HG02588 (cell line): Measurements from ENCODE around the gene OR6C74.

ENCODE experiments used
- ATAC-seq: cut with Tn5 transposase; IDR thresholded peaks from one replicate; pipeline ENCODE4 v1.9.1; 2021; ENCODE audit warnings: mild to moderate bottlenecking, moderate library complexity; ENCODE audit not compliant: unreplicated experiment

The OR6C74 gene

DNA sequence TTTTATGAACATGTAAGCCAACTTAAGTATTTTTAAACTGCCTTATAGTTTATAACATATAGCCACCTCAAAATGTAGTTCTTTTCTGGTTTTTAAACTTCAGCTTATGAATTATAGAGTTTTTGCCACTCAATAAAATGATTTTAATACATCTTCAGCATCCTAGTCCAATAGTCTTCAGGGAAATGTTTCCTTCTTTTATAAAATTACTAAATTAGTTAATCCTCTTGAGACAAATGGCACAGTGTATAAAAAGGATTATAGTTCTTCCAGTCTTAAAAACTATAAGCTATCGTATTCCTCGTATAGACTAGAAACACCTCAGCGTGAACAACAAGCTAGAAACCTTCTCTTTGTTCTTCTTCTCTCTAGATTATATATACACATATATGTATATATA lies at the start of gene OR6C74:
Gene OR6C74 (plus strand): TSS at position 301 of the 400 bp plus-strand sequence. CDS start 2,679 bp downstream, outside the sequence.
- no peak for ATAC-seq

DNA sequence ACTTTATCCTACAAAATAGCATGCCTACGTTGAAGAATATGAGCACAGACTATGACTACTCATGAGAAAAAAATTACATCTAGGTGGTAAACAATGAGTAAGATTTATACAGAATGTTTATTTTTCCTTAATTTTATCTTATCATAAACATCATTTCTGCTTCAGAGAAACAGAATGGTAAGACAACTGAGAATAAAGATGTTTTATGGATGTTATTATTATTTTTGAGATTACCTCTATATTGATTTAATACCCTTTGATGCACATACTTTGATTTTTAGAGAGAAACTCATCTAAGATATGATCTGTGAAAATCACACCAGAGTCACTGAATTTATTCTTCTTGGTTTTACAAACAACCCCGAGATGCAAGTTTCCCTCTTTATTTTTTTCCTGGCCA lies 23.7 kb upstream of the OR6C74 start, which contains the start of gene OR10A7:
Gene OR10A7 (plus strand): TSS at position 301 of the 400 bp plus-strand sequence. CDS start 0 bp downstream, at position 301.
- ATAC-seq = no peak

DNA sequence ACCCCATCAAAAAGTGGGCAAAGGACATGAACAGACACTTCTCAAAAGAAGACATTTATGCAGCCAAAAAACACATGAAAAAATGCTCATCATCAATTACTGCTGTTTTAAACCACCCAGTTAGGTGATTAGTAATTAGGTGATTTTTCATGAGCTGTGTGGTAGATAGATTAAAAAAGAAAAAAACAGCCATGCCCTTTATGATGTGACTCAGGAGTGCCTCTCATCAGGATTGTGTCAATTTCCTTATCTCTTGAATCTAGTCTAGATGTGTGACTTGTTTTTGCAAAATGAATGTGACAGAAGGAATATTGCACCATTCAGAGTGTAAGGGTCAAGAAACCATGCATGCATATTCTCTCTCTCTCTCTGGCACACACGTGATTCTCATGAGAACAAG lies 17.9 kb upstream of the OR6C74 start:
- no peak for ATAC-seq

DNA sequence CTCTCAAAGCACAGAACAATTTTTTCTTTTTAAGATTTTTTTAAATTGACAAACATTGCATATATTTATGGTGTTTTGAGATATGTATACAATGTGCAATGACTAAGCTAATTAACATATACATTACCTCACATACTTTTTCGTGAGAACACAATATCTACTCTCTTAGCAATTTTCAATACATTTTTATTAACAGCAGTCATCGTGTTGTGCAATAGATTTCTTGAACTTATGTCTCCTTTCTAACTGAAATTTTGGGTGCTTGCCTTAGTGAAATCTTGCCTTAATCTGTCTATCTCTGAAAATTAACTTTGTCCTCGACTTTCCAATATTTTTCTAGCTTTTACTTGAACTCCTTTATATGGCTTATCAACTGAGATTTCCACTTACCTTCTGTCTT lies 16.8 kb upstream of the OR6C74 start:
- no peak for ATAC-seq

DNA sequence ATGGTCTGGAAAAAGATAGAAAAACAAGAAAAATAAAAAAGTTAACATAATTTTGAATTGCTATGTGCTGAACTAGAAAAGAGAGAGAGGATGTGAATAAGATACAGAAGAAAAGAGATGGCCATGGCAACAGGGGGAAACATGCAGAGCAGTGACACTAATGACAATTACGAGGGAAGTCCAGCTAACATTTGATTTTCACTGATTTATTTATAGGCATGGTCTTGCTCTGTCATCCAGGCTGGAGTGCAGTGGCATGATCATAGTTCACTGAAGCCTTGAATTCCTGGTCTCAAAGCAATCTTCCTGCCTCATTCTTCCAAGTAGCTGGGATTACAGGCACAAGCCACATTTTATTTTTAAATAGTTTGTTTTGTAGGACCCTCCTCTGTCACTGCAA lies 1.8 kb downstream of the OR6C74 start:
- ATAC-seq = no peak

DNA sequence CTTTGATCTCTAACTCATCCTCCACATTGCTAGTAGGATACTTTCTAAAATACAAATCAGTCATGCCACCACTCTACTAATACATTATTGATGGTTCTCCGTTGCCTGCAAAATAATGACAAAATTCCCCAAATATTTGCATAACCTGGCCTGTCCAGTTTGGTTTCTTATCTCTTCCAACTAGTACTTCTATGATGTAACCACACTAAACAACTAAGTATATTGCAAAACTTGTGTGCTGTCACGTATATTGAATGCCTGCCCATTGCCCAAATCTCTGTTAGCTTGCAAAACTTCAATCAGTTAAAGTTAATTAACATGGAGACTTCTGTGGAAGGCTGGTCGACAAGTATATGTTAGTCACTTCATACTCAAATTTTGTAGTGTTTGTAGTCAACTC lies 6.5 kb downstream of the OR6C74 start:
- no peak for ATAC-seq

DNA sequence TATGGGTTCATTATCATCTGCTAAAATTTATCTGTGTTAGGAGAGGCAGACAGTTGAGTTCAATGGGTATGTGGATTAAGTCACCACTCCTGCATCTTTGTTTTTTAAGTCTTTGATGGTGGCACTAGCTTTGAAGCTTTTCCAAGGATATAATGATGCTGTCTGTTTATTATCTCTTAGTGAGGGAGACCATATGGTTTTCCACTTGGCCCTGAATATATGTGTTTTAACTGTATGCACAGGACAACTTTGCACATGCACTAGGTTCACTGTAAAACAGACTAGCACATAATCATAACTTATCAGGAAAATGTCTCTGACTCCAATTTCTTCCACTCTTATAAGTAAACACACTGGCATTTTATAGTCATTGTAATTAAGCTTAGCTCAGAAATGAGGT lies 8.9 kb downstream of the OR6C74 start:
- ATAC-seq = no peak

DNA sequence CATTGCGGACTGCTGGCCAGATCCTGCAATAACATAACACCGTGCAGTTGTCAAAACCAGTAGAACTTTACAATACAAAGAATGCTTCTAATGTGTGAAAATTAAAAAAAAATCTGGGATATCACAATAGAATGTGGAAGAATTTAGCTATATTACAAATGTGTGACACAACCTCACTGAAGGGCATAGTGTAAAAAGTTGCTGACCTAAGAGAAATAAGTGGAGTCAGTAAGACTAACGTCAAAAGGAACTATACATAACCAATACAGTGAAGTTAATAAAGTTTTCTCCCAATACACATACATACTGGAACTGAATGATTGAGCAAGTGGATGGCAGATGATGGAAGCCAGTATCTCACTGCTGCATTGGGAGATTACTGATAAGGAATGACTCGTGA lies 12.4 kb downstream of the OR6C74 start:
- no peak for ATAC-seq

DNA sequence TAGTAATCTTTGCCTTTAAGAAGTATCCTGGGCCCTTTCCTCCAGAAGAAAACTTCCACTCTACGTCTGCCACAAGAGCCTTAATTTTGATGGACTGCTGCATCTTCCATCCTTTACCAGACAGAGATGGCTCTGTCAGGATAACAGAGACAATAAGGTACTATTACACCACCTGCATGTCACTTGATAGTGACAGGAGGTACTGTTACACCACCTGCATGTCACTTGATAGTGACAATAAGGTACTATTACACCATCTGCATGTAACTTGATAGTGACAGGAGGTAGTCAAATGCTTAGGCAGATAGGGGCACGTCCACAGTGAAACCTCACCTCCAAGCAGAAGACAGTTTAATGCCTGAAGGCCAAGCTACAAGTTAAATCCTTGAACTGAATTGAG lies 13.9 kb downstream of the OR6C74 start:
- ATAC-seq = no peak

DNA sequence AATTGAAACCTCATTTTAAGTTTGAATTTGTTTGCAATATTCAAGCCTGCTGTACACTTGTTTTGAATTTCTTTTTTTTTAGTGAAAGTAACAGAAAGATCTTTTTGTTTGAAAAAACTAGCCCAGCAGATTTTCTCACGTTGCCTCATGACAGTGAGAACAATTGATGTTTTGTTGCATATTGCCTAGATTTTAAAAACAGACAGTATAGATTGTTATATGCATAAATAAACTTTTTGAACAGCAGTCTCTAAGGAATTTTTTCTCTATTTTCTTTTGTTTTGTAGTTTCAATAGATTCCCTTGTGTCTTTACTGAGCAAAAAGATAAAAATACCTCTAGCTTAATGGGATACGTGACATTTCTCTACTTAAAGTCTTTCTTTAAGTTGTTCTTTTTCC lies 36.6 kb downstream of the OR6C74 start:
- ATAC-seq = no peak

DNA sequence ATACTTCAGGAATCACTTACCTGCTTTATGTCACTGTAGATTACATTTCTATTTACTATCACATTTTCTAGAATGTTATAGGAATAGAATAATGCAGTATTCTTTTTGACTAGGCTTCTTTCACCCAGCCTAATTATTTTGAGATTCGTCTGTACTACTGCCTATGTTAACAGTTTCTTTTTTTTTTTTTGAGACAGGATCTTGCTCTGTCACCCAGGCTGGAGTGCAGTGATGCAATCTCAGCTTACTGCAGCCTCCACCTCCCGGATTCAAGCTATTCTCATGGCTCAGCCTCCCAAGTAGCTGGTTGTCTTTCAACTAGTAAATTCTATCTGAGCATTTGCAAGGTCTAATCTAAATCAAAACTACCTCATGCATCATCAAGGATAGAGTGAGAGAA lies 45.6 kb downstream of the OR6C74 start:
- ATAC-seq = no peak
